WTC11 (cell line): ENCODE data around the gene PRR20A.

ENCODE experiments used
- ESRRA ChIP-seq: sonication (generic); formaldehyde crosslinking; IDR thresholded peaks from 2 replicates; pipeline ENCODE4 v1.8.1; 2022; ENCODE audit warnings: mild to moderate bottlenecking, missing genetic modification reagents, borderline replicate concordance
- FOXP1 ChIP-seq: sonication (generic); formaldehyde crosslinking; IDR thresholded peaks from 2 replicates; pipeline ENCODE4 v1.8.0; 2022; ENCODE audit warnings: missing genetic modification reagents, mild to moderate bottlenecking, moderate library complexity, borderline replicate concordance
- ZNF263 ChIP-seq: sonication (generic); formaldehyde crosslinking; IDR thresholded peaks from 2 replicates; pipeline ENCODE4 v1.8.1; 2022; ENCODE audit warnings: low read depth, mild to moderate bottlenecking, moderate library complexity, missing genetic modification reagents
- ZNF423 ChIP-seq: fragments of 250-450 bp; sonication (Bioruptor Pico); IDR thresholded peaks from 2 replicates; pipeline ENCODE4 v2.1.2; 2022; ENCODE audit warnings: mild to moderate bottlenecking, moderate library complexity
- TF ChIP-seq, protein P1 (sequence below): fragments of 200-600 bp; IDR thresholded peaks from 2 replicates; pipeline ENCODE4 v1.8.0; 2022; ENCODE audit warnings: antibody characterized with exemption
- TF ChIP-seq, protein P2 (sequence below): sonication (generic); formaldehyde crosslinking; IDR thresholded peaks from 2 replicates; pipeline ENCODE4 v1.8.1; 2023; ENCODE audit warnings: mild to moderate bottlenecking, missing genetic modification reagents, moderate library complexity
- TF ChIP-seq, protein P3 (sequence below): sonication (generic); formaldehyde crosslinking; conservative IDR thresholded peaks from 2 replicates; pipeline ENCODE4 v1.8.1; 2022; ENCODE audit warnings: mild to moderate bottlenecking, missing genetic modification reagents
- TF ChIP-seq, protein P4 (sequence below): sonication (generic); formaldehyde crosslinking; IDR thresholded peaks from 2 replicates; pipeline ENCODE4 v1.8.1; 2023; ENCODE audit warnings: mild to moderate bottlenecking, missing genetic modification reagents, moderate library complexity

DNA sequence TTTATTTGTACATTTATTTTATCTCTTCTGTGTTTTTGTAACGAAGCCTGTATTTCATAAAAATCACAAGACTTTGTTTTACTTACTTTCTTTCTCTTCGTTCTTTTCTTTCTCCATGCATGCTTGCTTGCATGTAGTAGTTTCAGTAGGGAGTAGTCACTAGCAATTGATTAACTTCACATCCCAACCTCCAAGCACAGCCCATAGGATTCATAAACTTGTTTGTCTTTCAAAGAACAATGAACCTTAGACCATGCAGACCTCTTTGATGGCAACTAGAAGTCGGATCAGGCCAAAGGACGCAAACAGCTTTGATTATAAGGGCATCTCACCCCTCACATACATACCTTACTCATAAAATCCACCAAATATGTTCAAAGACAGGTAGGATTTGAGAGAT is 3.1 kb upstream of the PRR20A start:
- TF ChIP-seq ESRRA (CRISPR knock-in tag): no peak
- TF ChIP-seq, protein P1, sequence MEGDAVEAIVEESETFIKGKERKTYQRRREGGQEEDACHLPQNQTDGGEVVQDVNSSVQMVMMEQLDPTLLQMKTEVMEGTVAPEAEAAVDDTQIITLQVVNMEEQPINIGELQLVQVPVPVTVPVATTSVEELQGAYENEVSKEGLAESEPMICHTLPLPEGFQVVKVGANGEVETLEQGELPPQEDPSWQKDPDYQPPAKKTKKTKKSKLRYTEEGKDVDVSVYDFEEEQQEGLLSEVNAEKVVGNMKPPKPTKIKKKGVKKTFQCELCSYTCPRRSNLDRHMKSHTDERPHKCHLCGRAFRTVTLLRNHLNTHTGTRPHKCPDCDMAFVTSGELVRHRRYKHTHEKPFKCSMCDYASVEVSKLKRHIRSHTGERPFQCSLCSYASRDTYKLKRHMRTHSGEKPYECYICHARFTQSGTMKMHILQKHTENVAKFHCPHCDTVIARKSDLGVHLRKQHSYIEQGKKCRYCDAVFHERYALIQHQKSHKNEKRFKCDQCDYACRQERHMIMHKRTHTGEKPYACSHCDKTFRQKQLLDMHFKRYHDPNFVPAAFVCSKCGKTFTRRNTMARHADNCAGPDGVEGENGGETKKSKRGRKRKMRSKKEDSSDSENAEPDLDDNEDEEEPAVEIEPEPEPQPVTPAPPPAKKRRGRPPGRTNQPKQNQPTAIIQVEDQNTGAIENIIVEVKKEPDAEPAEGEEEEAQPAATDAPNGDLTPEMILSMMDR: no peak
- TF ChIP-seq FOXP1 (CRISPR knock-in tag): no peak
- TF ChIP-seq, protein P2, sequence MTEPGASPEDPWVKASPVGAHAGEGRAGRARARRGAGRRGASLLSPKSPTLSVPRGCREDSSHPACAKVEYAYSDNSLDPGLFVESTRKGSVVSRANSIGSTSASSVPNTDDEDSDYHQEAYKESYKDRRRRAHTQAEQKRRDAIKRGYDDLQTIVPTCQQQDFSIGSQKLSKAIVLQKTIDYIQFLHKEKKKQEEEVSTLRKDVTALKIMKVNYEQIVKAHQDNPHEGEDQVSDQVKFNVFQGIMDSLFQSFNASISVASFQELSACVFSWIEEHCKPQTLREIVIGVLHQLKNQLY: no peak
- TF ChIP-seq ZNF263 (CRISPR knock-in tag): no peak
- no peak for TF ChIP-seq ZNF423 (CRISPR knock-in tag)
- TF ChIP-seq, protein P3, sequence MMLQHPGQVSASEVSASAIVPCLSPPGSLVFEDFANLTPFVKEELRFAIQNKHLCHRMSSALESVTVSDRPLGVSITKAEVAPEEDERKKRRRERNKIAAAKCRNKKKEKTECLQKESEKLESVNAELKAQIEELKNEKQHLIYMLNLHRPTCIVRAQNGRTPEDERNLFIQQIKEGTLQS (CRISPR knock-in tag): no peak
- TF ChIP-seq, protein P4, sequence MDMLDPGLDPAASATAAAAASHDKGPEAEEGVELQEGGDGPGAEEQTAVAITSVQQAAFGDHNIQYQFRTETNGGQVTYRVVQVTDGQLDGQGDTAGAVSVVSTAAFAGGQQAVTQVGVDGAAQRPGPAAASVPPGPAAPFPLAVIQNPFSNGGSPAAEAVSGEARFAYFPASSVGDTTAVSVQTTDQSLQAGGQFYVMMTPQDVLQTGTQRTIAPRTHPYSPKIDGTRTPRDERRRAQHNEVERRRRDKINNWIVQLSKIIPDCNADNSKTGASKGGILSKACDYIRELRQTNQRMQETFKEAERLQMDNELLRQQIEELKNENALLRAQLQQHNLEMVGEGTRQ (CRISPR knock-in tag): no peak
